Superior temporal gyrus (tissue), 1 donor: Measurements from ENCODE around the gene EVA1B.

Experiments
- DNase-seq: peaks from one replicate; pipeline ENCODE4 v3.0.0-alpha.2; 2016; ENCODE audit errors: extremely low spot score

Gene EVA1B

GRCh38 chr1:36323636-36324352 is at the start of gene EVA1B:
EVA1B (minus strand) TSS chr1:36323645; CDS start chr1:36323037, 608 bp downstream.
- DNase-seq = no peak

GRCh38 chr1:36372617-36373016 is 49.2 kb upstream of the EVA1B start:
- no peak for DNase-seq

- peak; percentile 80 for DNase-seq
Observed at GRCh38 chr1:36369061-36369861, 45.8 kb upstream of the EVA1B start.

GRCh38 chr1:36367798-36368197 is 44.4 kb upstream of the EVA1B start:
- no peak for DNase-seq

- no peak for DNase-seq
Observed at GRCh38 chr1:36367066-36367465, 43.6 kb upstream of the EVA1B start.

GRCh38 chr1:36366091-36366661 is 42.7 kb upstream of the EVA1B start:
- peak; percentile 61 for DNase-seq

- DNase-seq = peak; percentile 78
Observed at GRCh38 chr1:36365381-36365780, 41.9 kb upstream of the EVA1B start.

GRCh38 chr1:36359911-36360550 is 36.6 kb upstream of the EVA1B start:
- no peak for DNase-seq

GRCh38 chr1:36359383-36359782 is 35.9 kb upstream of the EVA1B start:
- no peak for DNase-seq

GRCh38 chr1:36358514-36359084 is 35.2 kb upstream of the EVA1B start:
- DNase-seq = peak; percentile 15

GRCh38 chr1:36355811-36356210 is 32.4 kb upstream of the EVA1B start:
- no peak for DNase-seq

- no peak for DNase-seq
Observed at GRCh38 chr1:36354486-36354885, 31.0 kb upstream of the EVA1B start.

GRCh38 chr1:36352910-36353878 is 29.7 kb upstream of the EVA1B start:
- DNase-seq = no peak

GRCh38 chr1:36352125-36352909 is 28.9 kb upstream of the EVA1B start:
- no peak for DNase-seq

- no peak for DNase-seq
Observed at GRCh38 chr1:36351227-36351977, 28.0 kb upstream of the EVA1B start.

GRCh38 chr1:36350659-36351226 is 27.3 kb upstream of the EVA1B start:
- DNase-seq = peak; percentile 11

- no peak for DNase-seq
Observed at GRCh38 chr1:36349839-36350238, 26.4 kb upstream of the EVA1B start.

GRCh38 chr1:36349241-36349671 is 25.8 kb upstream of the EVA1B start:
- no peak for DNase-seq
